HG03378 (cell line): ENCODE results near the gene IRAK1.

Source experiments
- ATAC-seq: cut with Tn5 transposase; IDR thresholded peaks from one replicate; pipeline ENCODE4 v1.9.1; 2021; ENCODE audit warnings: mild to moderate bottlenecking, moderate library complexity; ENCODE audit not compliant: unreplicated experiment

Gene IRAK1

GRCh38 chrX:153973127-153974002 is 46.3 kb downstream of the IRAK1 start:
- ATAC-seq = no peak

GRCh38 chrX:153972368-153973126 is 47.2 kb downstream of the IRAK1 start, which contains the start of gene TMEM187:
Gene TMEM187 (plus strand): TSS chrX:153972754. CDS start chrX:153982063, 9,309 bp downstream.
- peak; percentile 36 for ATAC-seq

DNA sequence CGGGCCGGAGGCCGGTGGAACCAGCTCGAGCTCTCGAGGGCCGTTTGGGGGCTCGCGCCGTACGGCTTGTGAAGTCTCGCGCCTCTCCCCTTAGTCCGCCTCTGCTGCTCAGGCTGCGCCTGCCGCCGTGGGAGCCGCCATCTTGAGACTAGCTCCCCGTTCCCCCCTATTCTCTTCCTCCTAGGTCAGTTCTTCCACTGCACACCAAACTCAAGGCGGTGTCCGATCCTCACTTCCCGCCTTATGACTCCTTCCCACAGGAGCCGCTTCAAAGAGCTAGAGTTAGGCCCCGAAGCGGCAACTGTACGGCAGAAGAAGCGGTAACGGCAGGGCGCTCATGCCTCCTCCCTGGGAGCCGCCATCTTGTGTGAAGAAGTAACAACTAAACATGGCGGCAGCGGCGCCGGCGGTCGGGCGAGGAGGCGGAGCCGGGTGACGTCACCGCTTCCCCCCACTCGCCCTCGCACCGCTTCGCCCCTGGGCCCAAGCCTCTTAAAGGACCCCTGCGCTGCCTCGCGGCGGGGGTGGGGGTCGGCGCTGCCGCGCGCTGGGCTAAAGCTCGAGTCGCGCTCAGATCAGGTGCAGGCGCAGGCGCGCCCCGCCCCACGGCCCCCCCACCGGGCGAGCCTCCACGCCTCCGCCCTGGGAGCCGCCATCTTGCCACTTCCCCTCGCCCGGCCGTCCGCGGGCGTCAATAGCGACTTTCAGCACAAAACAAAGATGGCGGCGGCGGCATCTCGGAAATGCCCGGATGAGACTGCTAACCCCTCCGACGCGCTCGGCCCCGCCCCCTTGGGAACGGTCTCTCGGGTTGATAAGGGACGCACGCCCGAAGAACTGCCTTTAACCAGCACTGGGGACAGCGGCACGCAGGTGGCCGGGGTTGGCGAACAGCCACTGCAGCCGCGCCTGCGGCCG is 48.0 kb downstream of the IRAK1 start, which contains the start of gene HCFC1:
HCFC1 (minus strand) TSS at position 369 of the 918 bp plus-strand sequence. CDS start 978 bp downstream, outside the sequence.
- peak; percentile 47 for ATAC-seq

- peak; percentile 37 for ATAC-seq
These were observed 48.6 kb downstream of the IRAK1 start for GRCh38 chrX:153971124-153971449.

DNA sequence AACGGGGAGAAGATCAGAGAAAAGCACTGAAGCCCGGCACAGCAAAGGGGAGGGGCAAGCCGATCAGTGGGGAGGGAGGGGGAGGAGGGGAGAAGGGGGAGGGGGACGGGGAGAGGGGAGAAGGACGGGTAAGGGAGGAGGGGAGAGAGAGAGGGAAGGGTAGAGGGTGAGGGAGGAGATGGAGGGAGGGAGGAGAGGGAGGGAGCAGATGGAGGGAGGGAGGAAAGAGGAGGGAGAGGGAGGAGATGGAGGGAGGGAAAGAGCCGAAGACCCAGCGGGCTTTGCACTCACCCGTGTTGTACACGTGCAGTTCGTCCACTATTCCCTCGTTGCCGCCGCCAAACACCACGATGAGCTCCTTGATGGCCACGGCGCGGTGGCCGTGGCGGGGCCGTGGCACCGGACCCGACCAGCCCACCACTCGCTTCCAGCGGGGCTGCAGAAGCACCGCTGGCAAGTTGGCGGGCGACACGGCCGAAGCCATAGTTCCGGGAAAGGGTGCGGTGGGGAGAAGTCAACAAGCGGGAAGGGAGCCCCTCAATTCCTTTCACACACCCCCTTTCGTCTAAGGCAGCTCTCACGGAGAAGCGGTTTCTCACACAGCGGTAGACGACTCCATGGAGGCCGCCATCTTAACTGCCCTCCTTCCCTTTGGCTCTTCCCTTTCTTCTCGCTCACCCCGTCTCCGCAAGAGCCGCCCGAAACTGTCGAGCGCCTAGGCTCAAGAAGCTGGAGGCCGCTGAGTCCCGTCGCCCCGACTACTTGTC is 49.2 kb downstream of the IRAK1 start:
- peak; percentile 11 for ATAC-seq

DNA sequence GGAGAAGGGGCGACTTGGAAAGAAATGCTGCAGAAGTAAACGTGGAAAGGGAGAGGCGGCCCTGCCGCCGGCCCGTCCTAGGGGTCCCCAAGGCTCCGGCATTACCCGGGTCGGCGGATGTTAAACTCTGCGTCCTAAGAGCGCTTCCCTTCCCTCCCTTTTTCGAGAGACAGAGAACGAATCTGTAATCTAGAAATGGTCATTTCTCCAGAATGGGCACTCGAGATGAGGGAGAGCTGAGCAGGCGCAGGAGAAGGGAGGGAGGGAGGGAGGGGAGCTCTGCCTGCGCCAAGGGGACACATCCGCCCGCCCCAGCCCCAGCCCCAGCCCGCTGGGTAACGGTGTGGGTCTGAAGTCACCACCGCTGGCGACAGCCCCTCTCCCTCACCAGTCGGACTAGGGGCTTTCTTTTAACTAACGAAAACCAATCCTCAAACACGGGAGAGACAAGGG is 49.8 kb downstream of the IRAK1 start:
- ATAC-seq = no peak

DNA sequence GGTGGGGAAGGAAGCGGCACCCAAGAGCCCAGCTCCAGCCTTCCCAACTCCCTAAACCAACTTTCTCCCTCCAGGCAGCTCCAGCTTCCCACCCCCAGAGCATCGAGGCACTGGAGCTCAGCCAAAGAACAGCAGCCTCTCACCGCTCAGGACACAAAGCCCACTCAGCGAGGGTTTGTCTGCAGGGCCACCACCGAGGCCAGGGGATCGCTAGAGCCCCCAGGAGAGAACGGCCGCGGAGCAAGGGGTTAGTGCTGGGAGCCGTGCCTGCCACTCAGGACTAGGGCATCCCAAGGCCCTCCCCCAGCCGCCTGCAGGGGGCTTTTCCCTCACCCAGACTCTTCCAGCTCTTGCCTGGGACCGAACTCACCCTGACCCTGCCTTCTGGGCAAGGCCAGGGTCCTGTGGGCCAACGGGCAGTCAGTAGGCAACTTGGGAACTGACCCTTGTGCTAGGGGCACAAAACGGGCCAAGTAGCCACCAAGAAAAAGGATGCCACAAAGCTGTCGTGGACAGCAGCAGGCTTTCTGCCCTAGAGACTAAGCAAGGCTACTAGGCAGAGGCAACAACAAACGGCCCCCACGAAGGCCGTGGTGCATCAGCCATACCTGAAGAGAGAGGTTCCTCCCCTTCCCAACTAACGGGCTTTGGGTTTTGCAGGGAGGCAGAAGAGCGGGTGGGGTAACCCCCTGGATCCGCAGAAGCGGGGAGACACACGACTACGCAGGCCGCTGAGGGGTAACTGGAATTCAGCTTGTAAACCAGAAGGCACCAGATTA is 50.4 kb downstream of the IRAK1 start:
- no peak for ATAC-seq

DNA sequence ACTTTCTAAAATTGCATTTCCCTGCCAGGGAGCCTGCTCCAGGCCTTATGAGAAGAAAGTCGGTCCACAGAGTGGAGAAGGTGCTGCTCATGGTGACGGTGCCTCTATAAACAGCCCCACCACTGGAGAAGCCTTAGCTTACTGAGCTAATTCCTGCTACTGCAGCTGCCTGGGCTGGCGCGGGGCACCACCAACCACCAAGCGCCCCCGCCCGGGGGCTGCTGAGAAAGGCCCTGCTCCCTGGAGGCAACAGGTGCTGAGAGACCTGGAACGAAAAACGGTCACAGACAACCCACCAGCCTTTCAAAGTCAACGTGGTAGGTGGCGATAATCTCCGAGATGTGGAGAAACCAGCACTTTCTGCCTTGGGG is 51.0 kb downstream of the IRAK1 start:
- no peak for ATAC-seq

- ATAC-seq = no peak
These were observed 51.4 kb downstream of the IRAK1 start for GRCh38 chrX:153968255-153968654.

DNA sequence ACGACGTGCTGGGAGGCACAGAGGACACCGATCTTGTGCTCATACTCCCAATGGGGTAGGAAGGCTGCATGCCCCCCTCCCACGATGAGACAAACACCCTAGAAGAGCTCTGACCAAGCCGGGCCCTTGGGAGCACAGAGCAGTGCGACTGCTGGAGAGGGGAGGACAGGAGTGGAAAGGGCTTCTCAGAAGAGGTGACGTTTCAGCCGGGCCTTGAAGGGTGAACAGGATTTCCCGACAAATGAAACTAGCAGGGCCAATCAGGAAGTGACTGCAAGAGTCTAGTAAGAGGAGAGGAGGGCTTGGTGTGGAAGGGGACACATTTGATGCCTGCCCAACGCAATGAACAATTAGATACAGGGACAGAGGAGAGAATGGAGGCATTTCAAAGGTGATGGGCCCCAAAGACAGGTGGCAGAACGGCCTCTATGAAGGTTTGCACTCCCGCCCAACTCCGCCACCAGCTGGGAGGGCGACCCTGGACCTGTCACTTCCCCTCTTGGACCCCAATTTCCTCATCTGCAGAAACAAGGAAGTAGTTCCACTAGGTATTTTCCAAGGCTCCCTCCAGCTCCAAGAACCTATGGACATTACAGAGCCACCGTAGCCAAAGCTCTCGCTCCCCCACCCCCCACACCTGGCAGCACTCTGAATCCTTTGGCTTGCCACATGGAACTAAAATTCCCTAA is 52.0 kb downstream of the IRAK1 start:
- no peak for ATAC-seq

DNA sequence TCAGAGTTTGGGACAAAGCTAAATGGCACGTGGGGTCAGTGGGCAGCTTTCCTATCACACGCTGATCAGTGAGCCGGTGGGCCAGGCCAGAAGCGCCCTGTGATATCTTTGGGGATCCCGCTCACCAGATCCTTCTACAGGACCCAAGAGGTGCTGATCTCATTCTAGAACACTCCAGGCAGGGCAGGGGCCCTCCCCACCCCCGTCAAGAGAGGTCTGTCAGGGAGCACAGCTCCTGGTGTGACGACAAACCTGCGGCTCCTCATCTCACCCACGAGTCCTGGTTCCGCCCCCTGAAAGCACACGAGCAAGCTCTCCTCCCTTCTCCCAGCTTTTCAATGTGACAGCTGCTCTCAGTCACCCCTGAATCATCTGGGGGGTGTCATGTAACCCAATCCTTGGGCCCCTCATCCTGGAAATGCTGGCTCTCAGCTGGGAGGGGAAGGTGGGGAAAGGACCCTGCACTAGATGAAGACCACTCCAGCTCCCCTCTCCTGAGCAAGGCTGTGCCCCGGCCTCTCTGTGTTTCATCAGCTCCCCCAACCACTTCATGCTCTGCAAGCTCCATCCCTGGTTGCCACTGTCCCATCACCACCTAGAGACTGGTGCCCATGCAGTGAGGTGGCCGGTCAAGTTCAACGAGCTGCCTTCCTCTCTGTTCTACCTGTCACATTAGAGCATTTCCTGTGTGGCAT is 52.7 kb downstream of the IRAK1 start:
- ATAC-seq = no peak

- no peak for ATAC-seq
These were observed 53.4 kb downstream of the IRAK1 start for GRCh38 chrX:153966283-153966688.

- no peak for ATAC-seq
These were observed 54.3 kb downstream of the IRAK1 start for GRCh38 chrX:153965406-153965805.

DNA sequence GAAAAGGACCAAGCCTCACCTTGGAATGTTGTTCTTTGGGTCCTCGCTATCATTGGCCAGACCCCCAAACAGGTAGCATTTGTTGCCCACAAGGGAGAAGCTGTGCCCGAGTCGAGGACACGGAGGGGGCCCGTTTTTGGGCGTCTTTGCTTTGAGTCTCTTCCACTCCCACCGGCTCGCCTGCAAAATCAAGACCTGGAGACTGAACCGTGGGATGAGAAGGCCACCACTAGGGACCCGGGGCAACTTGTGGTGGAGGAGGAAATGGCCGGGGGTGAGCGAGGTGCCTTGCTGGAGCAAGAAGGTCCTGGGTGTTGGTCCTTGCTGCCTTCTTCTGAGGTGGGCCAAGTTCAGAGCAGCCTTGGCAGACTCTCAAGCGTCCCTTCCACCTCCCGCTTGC is 55.6 kb downstream of the IRAK1 start:
- no peak for ATAC-seq

DNA sequence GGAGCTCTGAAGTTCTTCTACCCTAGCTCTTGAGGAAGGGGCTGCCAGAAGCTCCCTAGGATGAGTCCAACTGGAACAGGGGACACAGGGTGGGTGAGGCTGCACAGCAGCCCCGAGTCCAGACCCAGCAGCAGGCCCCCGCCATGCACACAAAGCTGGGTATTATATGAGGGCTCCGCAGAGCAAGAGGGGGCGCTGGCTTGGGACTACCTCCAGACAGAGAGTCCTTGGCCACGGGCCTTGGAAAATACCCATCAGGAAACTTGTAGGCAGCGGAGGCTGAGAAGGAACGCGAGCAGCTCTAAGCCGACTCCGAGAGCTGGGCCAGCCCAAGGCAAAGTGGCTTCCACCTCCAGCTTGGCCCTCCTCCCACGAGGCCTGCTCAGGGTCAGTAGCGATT is 56.2 kb downstream of the IRAK1 start:
- ATAC-seq = no peak

GRCh38 chrX:153961292-153961691 is 58.4 kb downstream of the IRAK1 start:
- ATAC-seq = no peak

DNA sequence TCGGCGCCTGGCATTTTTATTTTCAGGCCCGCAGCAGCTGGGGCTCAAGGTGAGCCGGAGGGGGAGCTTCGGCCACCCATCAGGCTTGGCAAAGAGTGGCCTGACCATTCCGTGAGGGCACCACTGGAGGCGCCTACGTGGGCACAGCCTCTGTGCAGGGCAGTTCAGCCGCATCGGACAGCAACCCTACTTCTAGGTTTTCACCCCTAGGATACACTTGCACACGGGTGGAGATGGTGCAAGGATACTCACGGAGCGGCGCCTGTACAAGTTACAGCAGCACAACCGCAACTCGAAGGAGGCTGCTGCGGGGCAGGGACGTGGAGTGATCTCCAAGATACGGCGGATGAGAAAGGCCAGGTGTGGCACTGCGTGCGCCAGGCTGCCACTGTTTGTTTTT is 58.9 kb downstream of the IRAK1 start:
- ATAC-seq = no peak
